HepG2 (cell line): ENCODE measurements around the gene COPS9. TPM values are rescaled to one million over a fixed set of nuclear protein-coding genes. Genes with fewer than 3 reads are reported as not detected.
A peak's percentile ranks its signal among the peaks of the same experiment; 100 is the strongest.

Experiments used
- ATAC-seq: fragments of 200-7000 bp; cut with Tn5 transposase; 3 replicates; pipeline ENCODE4 v1.9.1; 2020; ENCODE audit warnings: mild to moderate bottlenecking, moderate library complexity
- BruUV-seq: library from RNA; stranded (reverse); fragments of 400-500 nt; replicated peaks from 2 replicates; lab custom pipeline; 2021; lab: Mats Ljungman, UMichigan
- CTCF ChIA-PET: fragments of 300-600 bp; formaldehyde crosslinking; extraction: SDS; loops from one replicate; lab custom pipeline; 2021; ENCODE audit warnings: low total read pairs, inconsistent platforms, low intra/inter-chr PET ratio; lab: Yijun Ruan, JAX
- POLR2A ChIA-PET: fragments of 350-600 bp; sonication (Branson Sonifier 250); formaldehyde crosslinking; loops from one replicate; lab custom pipeline; 2020; ENCODE audit warnings: antibody characterized with exemption, inconsistent platforms; lab: Yijun Ruan, JAX
- DNase-seq: peaks from one replicate; pipeline ENCODE4 v3.0.0-alpha.2; 2015; ENCODE audit warnings: low spot score
- FAIRE-seq: peaks from 3 replicates; lab custom pipeline; 2011; peaks lifted over from hg19 to GRCh38; lab: Jason Lieb, UNC
- H2AFZ ChIP-seq: one replicate; pipeline ENCODE4 v1.6.1; 2011; ENCODE audit warnings: low read length, inconsistent platforms
- H3K27ac ChIP-seq: fragments of 300-600 bp; 3 replicates; pipeline ENCODE4 v1.8.0; 2011; ENCODE audit warnings: mixed run types, mild to moderate bottlenecking, mixed read lengths, low read length, inconsistent platforms; ENCODE audit not compliant: insufficient read depth; ENCODE audit errors: extremely low read length
- H3K27me3 ChIP-seq, 2 experiments: fragments of 200-600 bp in 1 of 2; 2 replicates in 1 of 2; 3 replicates in 1 of 2; pipeline versions ENCODE4 v1.6.0 to v1.8.0; 2011; ENCODE audit warnings: low read length in 2 of 2, mild to moderate bottlenecking in 2 of 2, moderate library complexity in 2 of 2, inconsistent platforms in 1 of 2; ENCODE audit not compliant: insufficient read depth in 2 of 2, control insufficient read depth in 1 of 2
- H3K36me3 ChIP-seq, 2 experiments: fragments of 200-600 bp in 1 of 2; replicated peaks in 1 of 2; 2 replicates in 1 of 2; 3 replicates in 1 of 2; pipeline versions ENCODE4 v1.5.1 to v1.8.0; 2011; ENCODE audit warnings: low read length in 2 of 2, inconsistent platforms in 1 of 2; ENCODE audit not compliant: insufficient read depth in 2 of 2, control insufficient read depth in 1 of 2
- H3K4me1 ChIP-seq: 2 replicates; pipeline ENCODE4 v1.5.1; 2012; ENCODE audit warnings: low read length, inconsistent platforms; ENCODE audit not compliant: insufficient read depth
- H3K4me2 ChIP-seq: 2 replicates; pipeline ENCODE4 v1.6.0; 2011; ENCODE audit warnings: low read depth, low read length, inconsistent platforms
- H3K4me3 ChIP-seq, 3 experiments: fragments of 200-600 bp in 1 of 3; sonication (generic), shearing (Covaris generic) in 1 of 3; replicated peaks in 1 of 3; 2 replicates each; pipeline ENCODE4 v1.5.1; 2011 to 2016; ENCODE audit warnings: low read length in 3 of 3, inconsistent platforms in 2 of 3, low read depth in 2 of 3, mild to moderate bottlenecking in 2 of 3, control low read depth in 1 of 3, mixed read lengths in 1 of 3; ENCODE audit not compliant: insufficient read depth in 1 of 3
- H3K79me2 ChIP-seq: one replicate; pipeline ENCODE4 v1.6.1; 2011; ENCODE audit warnings: low read length, inconsistent platforms; ENCODE audit not compliant: insufficient read depth
- H3K9ac ChIP-seq: 2 replicates; pipeline ENCODE4 v1.6.0; 2011; ENCODE audit warnings: mild to moderate bottlenecking, low read depth, low read length, inconsistent platforms; ENCODE audit not compliant: insufficient read depth
- H3K9me3 ChIP-seq: 2 replicates; pipeline ENCODE4 v1.5.1; 2012; ENCODE audit warnings: mild to moderate bottlenecking, low read length
- H4K20me1 ChIP-seq: 2 replicates; pipeline ENCODE4 v1.6.0; 2011; ENCODE audit warnings: inconsistent platforms, mild to moderate bottlenecking, low read length, moderate library complexity; ENCODE audit not compliant: insufficient read depth
- GABPA ChIP-seq, 2 experiments: IDR thresholded peaks; 2 replicates each; pipeline ENCODE4 v1.6.1; 2011 to 2016; ENCODE audit warnings: low read depth in 2 of 2, low read length in 1 of 2, missing biosample characterization in 1 of 2, missing genetic modification characterization in 1 of 2
- MIER3 ChIP-seq: IDR thresholded peaks from 2 replicates; pipeline ENCODE4 v1.6.1; 2016; ENCODE audit warnings: missing compliant biosample characterization, borderline replicate concordance
- MNT ChIP-seq: fragments of 450-650 bp; IDR thresholded peaks from 2 replicates; pipeline ENCODE4 v1.6.1; 2016
- NFRKB ChIP-seq: fragments of 450-650 bp; IDR thresholded peaks from 2 replicates; pipeline ENCODE4 v1.6.1; 2017
- TOE1 ChIP-seq: sonication (generic); formaldehyde crosslinking; IDR thresholded peaks from 2 replicates; pipeline ENCODE4 v1.4.0; 2020; ENCODE audit warnings: mild to moderate bottlenecking, missing genetic modification reagents
- ZNF382 ChIP-seq: sonication (generic); formaldehyde crosslinking; IDR thresholded peaks from 2 replicates; pipeline ENCODE4 v1.5.0; 2020; ENCODE audit warnings: missing genetic modification reagents, mild to moderate bottlenecking, borderline replicate concordance
- ZNF383 ChIP-seq: sonication (generic); formaldehyde crosslinking; IDR thresholded peaks from 2 replicates; pipeline ENCODE4 v1.4.0; 2020; ENCODE audit warnings: missing genetic modification reagents, mild to moderate bottlenecking, borderline replicate concordance
- ZNF543 ChIP-seq: sonication (generic); formaldehyde crosslinking; IDR thresholded peaks from 2 replicates; pipeline ENCODE4 v1.4.0; 2020; ENCODE audit warnings: mild to moderate bottlenecking, missing genetic modification reagents
- WGBS: methylation state at CpG from one replicate; pipeline ENCODE4 v1.1.6; 2017; ENCODE audit warnings: low lambda C conversion rate; 5-methylcytosine and 5-hydroxymethylcytosine counted together
- in situ Hi-C: cut with HindIII; loops from 2 replicates; pipeline ENCODE4 v1.10.0; 2017; ENCODE audit warnings: low pct_unique_long_range_greater_than_20kb; ENCODE audit not compliant: extremely low pct_ligation_motif_present
- intact Hi-C: fragments of 100-400 bp; cut with micrococcal nuclease; formaldehyde crosslinking; loops from one replicate; pipeline ENCODE4 v1.10.0; 2022; ENCODE audit not compliant: unreplicated experiment
- polyA plus RNA-seq, 8 experiments: library from polyadenylated mRNA; depleted of rRNA in 3 of 8; stranded (reverse) in 7 of 8; unstranded in 1 of 8; fragments of >200 nt; fragmentation: Illumina TruSeq in 4 of 8; extraction: Trizol in 4 of 8; gene quantifications; 2 replicates each; pipeline versions ENCODE4 v1.2.1 to v1.2.3, GENCODE V29; 2011 to 2016; ENCODE audit warnings: low read depth in 4 of 8, missing spikeins in 1 of 8, mixed read lengths in 1 of 8; ENCODE audit not compliant: insufficient read depth in 1 of 8
- total RNA-seq, 5 experiments: library from RNA; depleted of rRNA; stranded (reverse); fragments of >200 nt; fragmentation: Illumina TruSeq; extraction: Trizol; gene quantifications; 2 replicates each; pipeline ENCODE4 v1.2.3, GENCODE V29; 2016; ENCODE audit warnings: low read depth in 1 of 5
- TF ChIP-seq, protein P1 (sequence below): sonication (generic); formaldehyde crosslinking; IDR thresholded peaks from 2 replicates; pipeline ENCODE4 v1.5.0; 2020; ENCODE audit warnings: missing genetic modification reagents

Gene COPS9
- total and polyA plus RNA-seq, 2 of the 13 experiments (the other 11 are each of a cell fraction or from before 2014, with no cell fraction given), result 180 to 247 TPM

GRCh38 chr2:240166191-240166590, 30.1 kb upstream of the COPS9 start (continued):
- TF ChIP-seq GABPA (IDR thresholded peaks at IDR 0.05; ENCODE audit: low read depth, low read length) (no peak), GABPA (CRISPR knock-in tag; IDR thresholded peaks at IDR 0.05; ENCODE audit: low read depth) (no peak), ZNF383 (CRISPR knock-in tag) (no peak), ZNF543 (CRISPR knock-in tag) (no peak)

DNA sequence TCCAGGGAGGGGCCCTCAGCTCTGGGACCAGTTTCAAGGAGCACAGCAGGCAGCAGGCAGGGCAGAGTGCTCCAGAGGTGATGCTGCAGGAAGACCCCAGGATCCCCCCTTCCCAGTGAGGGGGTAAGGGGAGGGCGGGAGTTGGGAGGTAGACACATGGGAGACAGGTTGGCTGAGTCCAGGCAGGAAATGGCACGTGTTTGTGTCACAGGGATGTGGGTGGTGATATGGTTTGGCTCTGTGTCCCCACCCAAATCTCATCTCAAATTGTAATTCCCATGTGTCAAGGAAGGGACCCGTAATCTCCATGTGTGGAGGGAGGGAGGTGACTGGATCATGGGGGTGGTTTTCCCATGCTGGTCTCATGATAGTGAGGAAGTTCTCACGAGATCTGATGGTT, 29.6 kb upstream of the COPS9 start:
- BruUV-seq, result no TSS peak
- Histone ChIP-seq H3K4me1 (no peaks in the 10 kb centered on the region), H3K79me2 (no peaks in the 10 kb centered on the region), H3K4me3 (no peak overlapping the region), H3K9ac (no peak overlapping the region), H3K36me3 (no peaks in the 10 kb centered on the region), H3K4me2 (no peak overlapping the region), H3K27me3 (peaks cover 3 to 64% of the 10 kb centered on the region in 2 experiments; a peak in 4 of 5 replicates), H3K9me3 (no peaks in the 10 kb centered on the region), H3K27ac (no peak overlapping the region), H4K20me1 (no peaks in the 10 kb centered on the region), H2AFZ (no peak overlapping the region)
- ChIA-PET POLR2A (no interaction called here), CTCF (no interaction called here)
- in situ Hi-C loops, result no loop called here
- FAIRE-seq (no peak), ATAC-seq (no peak), DNase-seq (no peak)
- TF ChIP-seq, protein P1, sequence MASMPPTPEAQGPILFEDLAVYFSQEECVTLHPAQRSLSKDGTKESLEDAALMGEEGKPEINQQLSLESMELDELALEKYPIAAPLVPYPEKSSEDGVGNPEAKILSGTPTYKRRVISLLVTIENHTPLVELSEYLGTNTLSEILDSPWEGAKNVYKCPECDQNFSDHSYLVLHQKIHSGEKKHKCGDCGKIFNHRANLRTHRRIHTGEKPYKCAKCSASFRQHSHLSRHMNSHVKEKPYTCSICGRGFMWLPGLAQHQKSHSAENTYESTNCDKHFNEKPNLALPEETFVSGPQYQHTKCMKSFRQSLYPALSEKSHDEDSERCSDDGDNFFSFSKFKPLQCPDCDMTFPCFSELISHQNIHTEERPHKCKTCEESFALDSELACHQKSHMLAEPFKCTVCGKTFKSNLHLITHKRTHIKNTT (CRISPR knock-in tag), result no peak
- no peak for TF ChIP-seq ZNF382 (CRISPR knock-in tag)
- peak; percentile 86 for TF ChIP-seq MNT
- no peak for TF ChIP-seq MIER3
- no peak for TF ChIP-seq TOE1 (CRISPR knock-in tag)
- no peak for TF ChIP-seq NFRKB
- 6% methylated on average over 4 of the region's 4 CpGs for WGBS
- intact Hi-C loops, result no loop called here
